PC-3 (cell line): ENCODE results near the gene LINC01488. TPM values are rescaled to one million over a fixed set of nuclear protein-coding genes. Genes with fewer than 3 reads are reported as not detected.

ENCODE experiments used
- ATAC-seq: fragments of 200-7000 bp; cut with Tn5 transposase; 2 replicates; pipeline ENCODE4 v1.9.1; 2020; ENCODE audit warnings: mild to moderate bottlenecking, moderate library complexity
- BruUV-seq: library from RNA; stranded (reverse); fragments of 400-500 nt; replicated peaks from 2 replicates; lab custom pipeline; 2021; lab: Mats Ljungman, UMichigan
- CTCF ChIA-PET: fragments of 300-600 bp; sonication (Branson Sonifier 250); formaldehyde crosslinking; loops from one replicate; lab custom pipeline; 2022; ENCODE audit warnings: antibody characterized with exemption; lab: Charles Lee
- POLR2A ChIA-PET: fragments of 300-600 bp; sonication (Branson Sonifier 250); formaldehyde crosslinking; loops from one replicate; lab custom pipeline; 2022; ENCODE audit warnings: antibody characterized with exemption; ENCODE audit not compliant: unreplicated experiment; lab: Charles Lee
- DNase-seq: peaks from one replicate; pipeline ENCODE4 v3.0.0-alpha.2; 2015
- H2AFZ ChIP-seq: fragments of 300-600 bp; sonication (generic); 2 replicates; pipeline ENCODE4 v1.6.0; 2016; ENCODE audit warnings: antibody characterized with exemption, low read length
- H3F3A ChIP-seq: fragments of 300-600 bp; sonication (generic); one replicate; pipeline ENCODE4 v1.6.0; 2017; ENCODE audit warnings: antibody characterized with exemption, low read length, control low read depth, mild to moderate bottlenecking; ENCODE audit not compliant: unreplicated experiment
- H3K27ac ChIP-seq: fragments of 300-600 bp; sonication (generic); 2 replicates; pipeline ENCODE4 v1.5.1; 2016; ENCODE audit warnings: mild to moderate bottlenecking, low read length
- H3K27me3 ChIP-seq: fragments of 300-600 bp; sonication (generic); 2 replicates; pipeline ENCODE4 v1.6.1; 2016; ENCODE audit warnings: low read length, mixed read lengths
- H3K36me3 ChIP-seq: fragments of 300-600 bp; sonication (generic); 2 replicates; pipeline ENCODE4 v1.6.1; 2016; ENCODE audit warnings: low read depth, mixed run types, low read length, mixed read lengths
- H3K4me1 ChIP-seq: fragments of 300-600 bp; sonication (generic); 2 replicates; pipeline ENCODE4 v1.5.1; 2016; ENCODE audit warnings: low read length; ENCODE audit not compliant: insufficient read depth
- H3K4me2 ChIP-seq: fragments of 300-600 bp; sonication (generic); 2 replicates; pipeline ENCODE4 v1.6.0; 2016; ENCODE audit warnings: low read length
- H3K4me3 ChIP-seq: fragments of 300-600 bp; sonication (generic); 2 replicates; pipeline ENCODE4 v1.5.1; 2016; ENCODE audit warnings: mild to moderate bottlenecking, low read length, mixed read lengths
- H3K79me2 ChIP-seq: fragments of 300-600 bp; sonication (generic); 2 replicates; pipeline ENCODE4 v1.6.1; 2017; ENCODE audit warnings: low read length, mixed read lengths
- H3K9ac ChIP-seq: fragments of 300-600 bp; sonication (generic); 2 replicates; pipeline ENCODE4 v1.6.0; 2016; ENCODE audit warnings: mild to moderate bottlenecking, low read length
- H3K9me2 ChIP-seq: fragments of 300-600 bp; sonication (generic); replicated peaks from 2 replicates; pipeline ENCODE4 v1.6.1; 2016; ENCODE audit warnings: mixed run types, low read length, mixed read lengths
- H3K9me3 ChIP-seq: fragments of 300-600 bp; sonication (generic); 2 replicates; pipeline ENCODE4 v1.6.1; 2016; ENCODE audit warnings: low read length, mixed read lengths
- H4K20me1 ChIP-seq: fragments of 300-600 bp; sonication (generic); 2 replicates; pipeline ENCODE4 v1.6.1; 2016; ENCODE audit warnings: low read length, mixed read lengths
- EZH2 ChIP-seq: fragments of 300-600 bp; sonication (generic); IDR thresholded peaks from one replicate; pipeline ENCODE4 v1.6.1; 2017; ENCODE audit warnings: antibody characterized with exemption, mild to moderate bottlenecking, low read length; ENCODE audit not compliant: unreplicated experiment
- EZH2phosphoT487 ChIP-seq: fragments of 300-600 bp; sonication (generic); IDR thresholded peaks from 2 replicates; pipeline ENCODE4 v1.6.1; 2018; ENCODE audit warnings: mild to moderate bottlenecking, antibody characterized with exemption, low read length, borderline replicate concordance
- intact Hi-C: fragments of 100-400 bp; cut with micrococcal nuclease; formaldehyde crosslinking; loops from 2 replicates; pipeline ENCODE4 v1.9.0; 2023
- total RNA-seq: library from RNA; depleted of rRNA; stranded (reverse); fragments of >200 nt; gene quantifications from 2 replicates; pipeline ENCODE4 v1.2.3, GENCODE V29; 2014; rRNA removed
- TF ChIP-seq, protein P1 (sequence below): fragments of 300-600 bp; sonication (generic); conservative IDR thresholded peaks from 2 replicates; pipeline ENCODE4 v1.5.1; 2017; ENCODE audit warnings: antibody characterized with exemption, low read depth, mild to moderate bottlenecking, low read length

LINC01488 gene
- total RNA-seq, 1 experiment from 2014 or later: not detected

DNA sequence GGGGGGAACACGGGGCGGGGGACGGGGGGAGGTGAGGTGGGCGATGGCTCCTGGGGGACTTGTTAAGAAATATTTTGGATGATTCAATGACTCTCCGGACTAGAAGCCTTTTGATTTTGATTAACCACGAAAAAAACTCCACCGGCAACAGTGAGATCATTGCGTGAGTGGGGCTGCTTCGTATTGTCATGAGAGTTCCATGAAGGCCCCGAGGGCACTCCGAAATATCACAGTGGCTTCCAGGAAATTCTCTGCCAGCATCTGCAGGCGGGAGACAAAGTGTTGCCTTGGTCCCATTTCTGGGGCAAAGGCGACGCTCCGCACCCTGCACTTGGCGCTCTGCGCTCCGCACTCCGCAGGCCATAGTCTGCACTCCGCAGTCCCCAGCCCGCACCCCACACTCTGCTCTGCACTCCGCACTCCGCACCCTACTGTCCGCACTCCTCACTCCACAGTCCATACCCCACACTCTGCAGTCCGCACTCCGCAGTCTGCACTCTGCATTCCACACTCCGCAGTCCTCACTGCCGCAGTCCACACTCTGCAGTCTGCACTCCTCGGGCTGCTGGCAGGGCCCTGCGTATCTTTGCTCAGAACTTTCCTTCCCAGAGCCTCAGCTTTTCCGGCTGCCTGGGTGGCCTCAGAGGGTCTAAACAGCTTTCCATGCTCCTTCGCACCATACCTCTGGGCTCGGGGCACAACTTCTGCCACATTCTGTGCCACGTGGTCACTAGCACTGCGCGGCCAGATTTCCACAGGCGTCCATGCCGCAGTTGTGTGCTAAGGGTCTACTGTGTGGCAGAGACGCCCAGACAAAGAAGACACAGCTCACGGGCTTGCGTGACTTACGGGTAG is 61.1 kb downstream of the LINC01488 start:
- Histone ChIP-seq H3K4me1 (peaks cover 7% of the 10 kb centered on the region; the same call in 1 of the 2 replicates), H3K9me3 (no peaks in the 10 kb centered on the region), H3K79me2 (no peaks in the 10 kb centered on the region), H3K36me3 (no peaks in the 10 kb centered on the region), H3K27ac (no peak overlapping the region), H3K9me2 (no peaks in the 10 kb centered on the region), H3K4me3 (no peak overlapping the region), H4K20me1 (no peaks in the 10 kb centered on the region), H3K27me3 (no peaks in the 10 kb centered on the region), H3F3A (no peaks in the 10 kb centered on the region), H3K4me2 (no peak overlapping the region), H3K9ac (no peak overlapping the region), H2AFZ (no peak overlapping the region)
- no TSS peak for BruUV-seq
- ChIA-PET POLR2A (no interaction called here), CTCF (no interaction called here)
- DNase-seq (no peak), ATAC-seq (no peak)
- intact Hi-C loops: no loop called here
- TF ChIP-seq EZH2phosphoT487: no peak
- TF ChIP-seq EZH2: no peak
- TF ChIP-seq, protein P1, sequence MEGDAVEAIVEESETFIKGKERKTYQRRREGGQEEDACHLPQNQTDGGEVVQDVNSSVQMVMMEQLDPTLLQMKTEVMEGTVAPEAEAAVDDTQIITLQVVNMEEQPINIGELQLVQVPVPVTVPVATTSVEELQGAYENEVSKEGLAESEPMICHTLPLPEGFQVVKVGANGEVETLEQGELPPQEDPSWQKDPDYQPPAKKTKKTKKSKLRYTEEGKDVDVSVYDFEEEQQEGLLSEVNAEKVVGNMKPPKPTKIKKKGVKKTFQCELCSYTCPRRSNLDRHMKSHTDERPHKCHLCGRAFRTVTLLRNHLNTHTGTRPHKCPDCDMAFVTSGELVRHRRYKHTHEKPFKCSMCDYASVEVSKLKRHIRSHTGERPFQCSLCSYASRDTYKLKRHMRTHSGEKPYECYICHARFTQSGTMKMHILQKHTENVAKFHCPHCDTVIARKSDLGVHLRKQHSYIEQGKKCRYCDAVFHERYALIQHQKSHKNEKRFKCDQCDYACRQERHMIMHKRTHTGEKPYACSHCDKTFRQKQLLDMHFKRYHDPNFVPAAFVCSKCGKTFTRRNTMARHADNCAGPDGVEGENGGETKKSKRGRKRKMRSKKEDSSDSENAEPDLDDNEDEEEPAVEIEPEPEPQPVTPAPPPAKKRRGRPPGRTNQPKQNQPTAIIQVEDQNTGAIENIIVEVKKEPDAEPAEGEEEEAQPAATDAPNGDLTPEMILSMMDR: no peak

Other genes starting within 250 kb of the LINC01488 start
- gene MYEOV, start 187.5 kb upstream of the LINC01488 start, total RNA-seq: 59.0 and 71.8 TPM in 2 replicates
- gene CCND1, start 159.5 kb downstream of the LINC01488 start, total RNA-seq: 868 and 934 TPM in 2 replicates
- 37.5 and 46.1 TPM in 2 replicates for gene LTO1, start 193.7 kb downstream of the LINC01488 start, total RNA-seq
- not detected in 2 replicates for gene FGF19, start 222.4 kb downstream of the LINC01488 start, total RNA-seq